Neuronal stem cell (in vitro differentiated cells): Measurements from ENCODE around the gene ITGB6.
"Not testable (repeated sequence)": the region's sequence is repeated elsewhere in the genome, so short reads cannot be mapped to it uniquely, and the experiment has no call there.

Experiments
- DNase-seq: peaks from one replicate; pipeline ENCODE4 v3.0.0-alpha.2; 2013; ENCODE audit warnings: low spot score
- H2AFZ ChIP-seq: one replicate; pipeline ENCODE4 v1.6.1; 2013; ENCODE audit warnings: mild to moderate bottlenecking, low read length, inconsistent platforms
- H2AK5ac ChIP-seq: 2 replicates; pipeline ENCODE4 v1.6.1; 2013; ENCODE audit warnings: low read depth, mild to moderate bottlenecking, inconsistent platforms, low read length, moderate library complexity, mixed read lengths
- H2BK120ac ChIP-seq: 2 replicates; pipeline ENCODE4 v1.6.1; 2013; ENCODE audit warnings: low read depth, mild to moderate bottlenecking, inconsistent platforms, low read length, moderate library complexity, mixed read lengths
- H2BK12ac ChIP-seq: one replicate; pipeline ENCODE4 v1.6.1; 2013; ENCODE audit warnings: low read length, inconsistent platforms
- H2BK15ac ChIP-seq: 2 replicates; pipeline ENCODE4 v1.6.1; 2013; ENCODE audit warnings: mild to moderate bottlenecking, low read length, inconsistent platforms, mixed read lengths
- H2BK5ac ChIP-seq: one replicate; pipeline ENCODE4 v1.6.1; 2013; ENCODE audit warnings: inconsistent platforms, mild to moderate bottlenecking, low read length, moderate library complexity
- H3K14ac ChIP-seq: one replicate; pipeline ENCODE4 v1.6.1; 2013; ENCODE audit warnings: low read length, inconsistent platforms
- H3K18ac ChIP-seq: 2 replicates; pipeline ENCODE4 v1.6.1; 2013; ENCODE audit warnings: low read length, inconsistent platforms
- H3K23ac ChIP-seq: 2 replicates; pipeline ENCODE4 v1.6.1; 2013; ENCODE audit warnings: low read depth, mild to moderate bottlenecking, mixed read lengths, low read length, inconsistent platforms; ENCODE audit not compliant: poor library complexity
- H3K27ac ChIP-seq: replicated peaks from 3 replicates; pipeline ENCODE4 v1.5.1; 2013; ENCODE audit warnings: low read length, inconsistent platforms
- H3K27me3 ChIP-seq, 3 experiments: 2 replicates each; pipeline ENCODE4 v1.6.1; 2013; ENCODE audit warnings: low read length in 3 of 3, mild to moderate bottlenecking in 2 of 3, inconsistent platforms in 1 of 3, low read depth in 1 of 3, mixed read lengths in 1 of 3, moderate library complexity in 1 of 3; ENCODE audit not compliant: control insufficient read depth in 3 of 3, insufficient read depth in 3 of 3
- H3K36me3 ChIP-seq, 2 donors: replicated peaks in 1 of 2; 2 replicates each; pipeline ENCODE4 v1.6.1; 2013; ENCODE audit warnings: low read length in 2 of 2; ENCODE audit not compliant: control insufficient read depth in 2 of 2, insufficient read depth in 2 of 2
- H3K4ac ChIP-seq: 2 replicates; pipeline ENCODE4 v1.6.1; 2013; ENCODE audit warnings: inconsistent platforms, mild to moderate bottlenecking, low read length, moderate library complexity
- H3K4me1 ChIP-seq, 2 donors: 1 replicate in 1 of 2; 2 replicates in 1 of 2; pipeline ENCODE4 v1.6.1; 2013; ENCODE audit warnings: low read length in 2 of 2, low read depth in 1 of 2; ENCODE audit not compliant: control insufficient read depth in 2 of 2, insufficient read depth in 1 of 2
- H3K4me2 ChIP-seq: one replicate; pipeline ENCODE4 v1.6.1; 2013; ENCODE audit warnings: mild to moderate bottlenecking, low read length, inconsistent platforms; ENCODE audit not compliant: insufficient read depth, poor library complexity, severe bottlenecking
- H3K4me3 ChIP-seq, 2 donors: 2 replicates each; pipeline ENCODE4 v1.5.1; 2013; ENCODE audit warnings: low read length in 2 of 2, mild to moderate bottlenecking in 2 of 2, inconsistent platforms in 1 of 2, moderate library complexity in 1 of 2
- H3K79me1 ChIP-seq: one replicate; pipeline ENCODE4 v1.6.1; 2013; ENCODE audit warnings: low read depth, mild to moderate bottlenecking, inconsistent platforms, low read length, moderate library complexity
- H3K9ac ChIP-seq: one replicate; pipeline ENCODE4 v1.6.1; 2013; ENCODE audit warnings: mild to moderate bottlenecking, low read depth, low read length, inconsistent platforms; ENCODE audit not compliant: poor library complexity
- H3K9me3 ChIP-seq, 2 donors: replicated peaks in 1 of 2; 2 replicates each; pipeline versions ENCODE3 to v1.6.1; 2013; ENCODE audit warnings: low read length in 2 of 2, mild to moderate bottlenecking in 2 of 2, inconsistent platforms in 1 of 2, low read depth in 1 of 2, mixed read lengths in 1 of 2, moderate library complexity in 1 of 2; ENCODE audit not compliant: control insufficient read depth in 2 of 2, insufficient read depth in 1 of 2
- H4K8ac ChIP-seq: one replicate; pipeline ENCODE4 v1.6.1; 2013; ENCODE audit warnings: low read depth, mild to moderate bottlenecking, inconsistent platforms, low read length, moderate library complexity
- H4K91ac ChIP-seq: one replicate; pipeline ENCODE4 v1.6.1; 2013; ENCODE audit warnings: low read length, low read depth, mild to moderate bottlenecking, inconsistent platforms; ENCODE audit not compliant: poor library complexity
- WGBS, 2 donors: extraction: QIAGEN DNeasy Blood & Tissue Kit; methylation state at CpG; one replicate each; pipeline ENCODE4 v1.1.7; 2013; ENCODE audit warnings: missing lambda C conversion rate in 2 of 2, mixed read lengths in 1 of 2; ENCODE audit not compliant: insufficient read length in 2 of 2, insufficient replicate concordance in 1 of 2; ENCODE audit errors: extremely low coverage in 2 of 2; 5-methylcytosine and 5-hydroxymethylcytosine counted together

The ITGB6 gene

DNA sequence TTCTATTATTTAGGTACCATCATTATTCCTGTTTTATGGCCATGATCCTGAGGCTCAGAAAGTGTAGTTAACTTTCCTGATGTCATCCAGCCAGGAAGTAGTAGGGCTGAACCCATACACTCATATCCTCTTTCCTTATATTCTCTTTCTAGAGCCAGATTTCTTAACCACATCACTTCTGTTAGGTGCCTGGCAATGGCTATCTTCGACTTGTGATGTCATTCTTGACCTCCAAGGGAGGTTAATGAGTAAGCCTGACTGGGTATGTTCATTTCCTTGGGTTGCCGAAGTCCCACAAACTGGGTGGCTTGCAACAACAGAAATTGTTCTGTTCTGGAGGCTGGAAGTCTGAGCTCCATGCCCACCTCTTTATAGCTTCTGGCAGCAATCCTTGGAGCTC lies 43.4 kb downstream of the ITGB6 start:
- Histone ChIP-seq H3K27me3 (peaks cover 0 to 3% (median 0%) of the 10 kb centered on the region in 3 experiments), H2BK12ac (no peak overlapping the region), H3K27ac (no peak overlapping the region), H3K4me2 (no peak overlapping the region), H3K79me1 (no peaks in the 10 kb centered on the region), H2BK15ac (no peak overlapping the region), H3K18ac (no peak overlapping the region), H2BK120ac (no peak overlapping the region), H3K4me1 (peaks cover 6 to 7% of the 10 kb centered on the region in 2 donors), H3K9me3 (no peaks in the 10 kb centered on the region), H3K14ac (no peak overlapping the region), H2AFZ (no peak overlapping the region), H3K36me3 (no peaks in the 10 kb centered on the region), H3K4me3 (no peak overlapping the region), H2AK5ac (no peak overlapping the region), H4K91ac (no peak overlapping the region), H3K4ac (no peak overlapping the region), H4K8ac (no peak overlapping the region), H2BK5ac (no peak overlapping the region), H3K9ac (no peak overlapping the region), H3K23ac (no peak overlapping the region)
- DNase-seq = no peak
- WGBS, 2 donors = no CpG with 5 or more reads among the region's 2 CpGs

- Histone ChIP-seq H2BK5ac (no peak overlapping the region), H3K36me3 (no peaks in the 10 kb centered on the region), H3K79me1 (no peaks in the 10 kb centered on the region), H2AFZ (no peak overlapping the region), H4K8ac (no peak overlapping the region), H4K91ac (no peak overlapping the region), H3K4ac (no peak overlapping the region), H3K27ac (no peak overlapping the region), H3K4me1 (peaks cover 6 to 7% of the 10 kb centered on the region in 2 donors), H2BK120ac (no peak overlapping the region), H3K9me3 (no peaks in the 10 kb centered on the region), H3K23ac (no peak overlapping the region), H3K4me2 (no peak overlapping the region), H3K9ac (no peak overlapping the region), H3K27me3 (peaks cover 0 to 3% (median 0%) of the 10 kb centered on the region in 3 experiments), H3K18ac (no peak overlapping the region), H2BK12ac (no peak overlapping the region), H2BK15ac (no peak overlapping the region), H3K14ac (no peak overlapping the region), H3K4me3 (no peak overlapping the region), H2AK5ac (no peak overlapping the region)
- no CpG with 5 or more reads among the region's 4 CpGs for WGBS, 2 donors
- no peak for DNase-seq
Observed at GRCh38 chr2:160156100-160156499, 44.0 kb downstream of the ITGB6 start.

GRCh38 chr2:160148419-160148818 lies 51.7 kb downstream of the ITGB6 start:
- not testable (repeated sequence) for H4K91ac ChIP-seq, H3K23ac ChIP-seq, H2BK12ac ChIP-seq, H3K79me1 ChIP-seq, H3K4me1 ChIP-seq, H3K4ac ChIP-seq, H3K14ac ChIP-seq, DNase-seq, H3K9me3 ChIP-seq, H2AFZ ChIP-seq, H3K36me3 ChIP-seq, H3K4me2 ChIP-seq, H3K4me3 ChIP-seq, H3K27ac ChIP-seq, H3K9ac ChIP-seq, H4K8ac ChIP-seq, H2BK120ac ChIP-seq, H2BK5ac ChIP-seq, H2BK15ac ChIP-seq, H2AK5ac ChIP-seq, H3K27me3 ChIP-seq
- H3K18ac ChIP-seq = peak overlapping the region; percentile 83
- no CpG with 5 or more reads among the region's 8 CpGs for WGBS, 2 donors

GRCh38 chr2:160145471-160145870 lies 54.6 kb downstream of the ITGB6 start:
- Histone ChIP-seq H3K14ac (no peak overlapping the region), H2BK120ac (no peak overlapping the region), H3K4me3 (no peak overlapping the region), H3K4ac (no peak overlapping the region), H4K91ac (no peak overlapping the region), H2BK15ac (no peak overlapping the region), H3K27me3 (no peaks in the 10 kb centered on the region), H3K36me3 (no peaks in the 10 kb centered on the region), H2AFZ (no peak overlapping the region), H3K9ac (no peak overlapping the region), H2BK5ac (no peak overlapping the region), H2AK5ac (no peak overlapping the region), H2BK12ac (no peak overlapping the region), H3K23ac (no peak overlapping the region), H3K79me1 (no peaks in the 10 kb centered on the region), H3K18ac (no peak overlapping the region), H3K4me2 (no peak overlapping the region), H3K9me3 (no peaks in the 10 kb centered on the region), H3K27ac (no peak overlapping the region), H4K8ac (no peak overlapping the region), H3K4me1 (peaks cover 0 to 3% of the 10 kb centered on the region in 2 donors)
- DNase-seq = no peak
- WGBS, 2 donors = no CpG with 5 or more reads among the region's 2 CpGs
